NB4 (cell line): ENCODE results near the gene DPPA5.
"Not testable (repeated sequence)": the region's sequence is repeated elsewhere in the genome, so short reads cannot be mapped to it uniquely, and the experiment has no call there.

Experiments used
- DNase-seq: peaks from one replicate; pipeline ENCODE4 v3.0.0; 2010; ENCODE audit warnings: low read depth
- H3K4me3 ChIP-seq: one replicate; pipeline ENCODE4 v1.5.1; 2011; ENCODE audit warnings: mild to moderate bottlenecking, low read depth, low read length, moderate library complexity
- CTCF ChIP-seq: IDR thresholded peaks from one replicate; pipeline ENCODE4 v1.5.1; 2012; ENCODE audit warnings: low read depth, low read length
- MYC ChIP-seq: IDR thresholded peaks from 2 replicates; pipeline ENCODE4 v1.6.1; 2011; ENCODE audit warnings: low read depth, low read length
- POLR2A ChIP-seq: IDR thresholded peaks from 2 replicates; pipeline ENCODE4 v1.6.1; 2011; ENCODE audit warnings: mild to moderate bottlenecking; ENCODE audit not compliant: insufficient read length; ENCODE audit errors: extremely low read depth
- TF ChIP-seq, protein P1 (sequence below): IDR thresholded peaks from 2 replicates; pipeline ENCODE4 v1.6.1; 2011; ENCODE audit warnings: low read depth, low read length

DPPA5 gene

DNA sequence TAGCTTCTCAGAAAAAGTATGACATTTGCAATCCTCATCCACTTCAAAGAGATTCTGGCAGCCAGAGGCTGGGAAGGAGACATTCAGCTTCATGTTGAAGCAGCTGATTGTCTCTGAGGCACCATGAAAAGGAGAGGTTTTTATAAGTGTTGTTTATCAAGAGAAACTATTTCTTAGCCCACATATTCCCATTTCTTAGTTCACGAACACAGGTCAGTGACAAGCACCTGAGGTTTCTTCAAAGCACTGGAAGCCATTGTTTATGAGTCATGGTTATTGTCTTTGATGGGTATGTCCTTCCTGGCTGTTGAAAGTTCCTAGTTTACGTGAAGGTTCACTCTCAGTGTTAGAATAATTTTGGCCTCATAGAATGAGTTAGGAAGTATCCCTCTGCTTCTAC, 37.6 kb upstream of the DPPA5 start:
- DNase-seq = no peak
- H3K4me3 ChIP-seq = no peak overlapping the region
- TF ChIP-seq, protein P1, sequence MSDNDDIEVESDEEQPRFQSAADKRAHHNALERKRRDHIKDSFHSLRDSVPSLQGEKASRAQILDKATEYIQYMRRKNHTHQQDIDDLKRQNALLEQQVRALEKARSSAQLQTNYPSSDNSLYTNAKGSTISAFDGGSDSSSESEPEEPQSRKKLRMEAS = no peak
- no peak for TF ChIP-seq MYC

GRCh38 chr6:73389854-73390253, 35.8 kb upstream of the DPPA5 start:
- DNase-seq = no peak

DNA sequence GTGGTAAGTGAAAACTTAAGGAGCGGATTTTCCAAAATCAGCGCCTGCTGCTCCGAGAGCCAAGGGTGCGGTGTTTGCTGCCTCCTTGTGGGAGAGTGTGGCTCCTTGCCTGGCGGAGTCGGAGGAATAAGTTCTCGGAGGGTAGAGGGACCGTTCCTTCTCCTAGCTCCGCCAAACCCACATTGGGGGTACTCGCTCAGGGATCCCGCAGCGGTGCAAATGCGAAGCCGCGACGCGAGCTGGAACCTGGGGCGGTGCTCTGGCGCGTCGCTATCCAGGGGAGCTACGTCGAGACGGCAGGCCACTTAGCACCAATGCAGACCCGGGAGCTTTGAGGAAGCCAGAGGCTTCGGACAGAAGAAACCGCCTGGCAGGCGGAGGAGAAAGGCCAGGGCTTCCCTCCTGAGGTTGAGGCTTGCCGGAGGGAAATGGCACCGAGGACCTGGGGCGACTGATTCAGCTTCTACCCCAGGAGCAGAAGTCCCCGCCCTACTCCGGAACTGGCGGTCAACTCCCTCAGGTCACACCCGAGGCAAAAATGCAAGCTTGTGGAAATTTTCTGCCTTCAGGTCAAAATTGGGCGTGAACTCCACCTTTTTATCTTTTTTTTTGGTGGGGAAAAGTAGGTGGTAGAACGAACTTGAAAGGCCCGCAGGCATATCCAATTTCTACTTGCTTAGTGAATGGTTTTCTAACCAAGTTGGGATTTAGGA, 34.9 kb upstream of the DPPA5 start:
- DNase-seq = peak; percentile 93
- H3K4me3 ChIP-seq = peak overlapping the region; percentile 62
- no peak for TF ChIP-seq POLR2A
- TF ChIP-seq CTCF = peak; percentile 64
- TF ChIP-seq, protein P1 = peak; percentile 27; the same call in 1 of the 2 replicates
- peak; percentile 23; the same call in 1 of the 2 replicates for TF ChIP-seq MYC

More at GRCh38 chr6:73389854-73390253, 35.8 kb upstream of the DPPA5 start:
- TF ChIP-seq, protein P1 = no peak
- H3K4me3 ChIP-seq = no peak overlapping the region

DNA sequence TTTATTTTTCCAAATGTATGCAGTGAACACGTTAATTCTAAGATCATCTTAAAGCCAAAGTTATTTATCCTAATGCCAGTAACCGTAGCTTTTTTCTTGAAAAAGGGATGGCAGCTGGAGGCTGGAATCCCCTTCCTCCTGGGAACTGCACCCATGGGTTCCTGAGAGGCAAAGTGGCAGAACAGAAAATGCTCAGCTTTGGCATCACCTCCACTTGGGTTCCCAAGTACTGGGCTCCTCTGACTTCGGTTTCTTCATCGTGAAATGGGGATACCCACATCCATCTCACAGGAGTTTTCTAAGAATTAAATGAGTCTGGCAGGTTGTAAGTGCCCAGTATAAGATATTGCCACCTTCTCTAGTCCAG, 34.3 kb upstream of the DPPA5 start:
- peak overlapping the region; percentile 62 for H3K4me3 ChIP-seq
- DNase-seq = no peak
- TF ChIP-seq, protein P1 = no peak
- TF ChIP-seq POLR2A = no peak
- TF ChIP-seq CTCF = no peak
- no peak for TF ChIP-seq MYC

DNA sequence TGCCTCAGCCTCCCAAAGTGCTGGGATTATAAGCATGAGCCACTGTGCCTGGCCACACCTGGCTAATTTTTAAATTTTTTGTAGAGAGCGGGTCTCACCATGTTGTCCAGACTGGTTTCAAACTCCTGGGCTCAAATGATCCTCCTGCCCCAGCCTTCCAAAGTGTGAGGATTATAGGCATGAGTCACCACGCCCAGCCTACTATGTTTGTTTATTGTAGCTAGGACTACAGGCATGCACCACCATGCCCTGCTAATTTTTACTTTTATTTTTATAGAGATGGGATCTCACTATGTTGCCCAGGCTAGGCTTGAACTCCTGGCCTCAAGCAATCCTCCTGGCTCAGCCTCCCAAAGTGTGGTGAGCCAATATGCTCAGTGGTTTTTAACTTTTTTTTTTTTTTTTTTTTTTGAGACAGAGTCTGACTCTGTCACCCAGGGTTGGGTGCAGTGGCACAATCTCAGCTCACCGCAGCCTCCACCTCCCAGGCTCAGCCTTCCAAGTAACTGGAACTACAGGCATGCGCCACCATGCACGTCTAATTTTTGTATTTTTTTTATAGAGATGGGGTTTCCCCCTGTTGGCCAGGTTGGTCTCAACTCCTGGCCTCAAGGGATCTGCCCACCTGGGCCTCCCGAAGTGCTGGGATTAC, 28.5 kb upstream of the DPPA5 start:
- H3K4me3 ChIP-seq = no peak overlapping the region
- DNase-seq = no peak
- TF ChIP-seq MYC (no peak), CTCF (no peak), POLR2A (no peak)
- TF ChIP-seq, protein P1 = no peak

DNA sequence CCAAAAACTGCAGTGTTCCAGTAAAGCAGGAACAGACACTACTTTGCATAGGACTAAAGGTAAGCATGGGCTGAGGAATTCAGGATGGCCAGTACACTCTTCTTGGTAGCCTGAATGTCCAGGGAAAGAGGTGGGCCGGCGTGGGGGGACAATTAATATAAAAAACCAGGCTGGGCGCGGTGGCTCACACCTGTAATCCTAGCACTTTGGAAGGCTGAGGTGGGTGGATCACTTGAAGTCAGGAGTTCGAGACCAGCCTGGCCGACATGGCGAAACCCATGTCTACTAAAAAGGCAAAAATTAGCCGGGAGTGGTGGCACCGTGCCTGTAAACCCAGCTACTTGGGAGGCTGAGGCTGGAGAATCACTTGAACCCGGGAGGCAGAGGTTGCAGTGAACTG, 27.5 kb upstream of the DPPA5 start:
- H3K4me3 ChIP-seq = not testable (repeated sequence)

DNA sequence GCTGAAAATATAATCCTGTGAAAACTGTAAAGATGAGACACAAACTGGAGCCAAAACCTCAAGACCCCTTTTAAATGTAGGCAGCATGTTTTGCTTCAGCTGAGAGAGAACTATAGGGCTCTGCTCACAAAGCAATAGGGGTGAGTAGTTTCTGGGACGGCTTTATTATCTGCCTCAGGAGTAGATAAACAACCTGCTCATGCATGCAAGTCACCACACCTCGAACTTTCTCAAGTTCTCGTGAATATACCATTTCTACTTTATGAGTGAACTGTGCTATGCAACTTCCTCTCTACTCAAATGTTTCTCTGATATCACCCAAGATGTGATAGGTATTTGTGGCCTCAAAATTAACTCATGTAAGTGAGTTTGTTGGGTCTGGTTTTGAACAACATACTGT, 23.1 kb upstream of the DPPA5 start:
- DNase-seq = no peak
- no peak for TF ChIP-seq POLR2A
- no peak for TF ChIP-seq CTCF
- TF ChIP-seq MYC = no peak
- TF ChIP-seq, protein P1 = no peak
- H3K4me3 ChIP-seq = no peak overlapping the region

More for the DNA sequence above, 27.5 kb upstream of the DPPA5 start:
- not testable (repeated sequence) for DNase-seq
